HG03066 (cell line): ENCODE measurements around the gene GARIN5B.

Experiments used
- ATAC-seq: cut with Tn5 transposase; IDR thresholded peaks from one replicate; pipeline ENCODE4 v1.9.1; 2021; ENCODE audit warnings: low read depth; ENCODE audit not compliant: unreplicated experiment

GARIN5B gene

DNA sequence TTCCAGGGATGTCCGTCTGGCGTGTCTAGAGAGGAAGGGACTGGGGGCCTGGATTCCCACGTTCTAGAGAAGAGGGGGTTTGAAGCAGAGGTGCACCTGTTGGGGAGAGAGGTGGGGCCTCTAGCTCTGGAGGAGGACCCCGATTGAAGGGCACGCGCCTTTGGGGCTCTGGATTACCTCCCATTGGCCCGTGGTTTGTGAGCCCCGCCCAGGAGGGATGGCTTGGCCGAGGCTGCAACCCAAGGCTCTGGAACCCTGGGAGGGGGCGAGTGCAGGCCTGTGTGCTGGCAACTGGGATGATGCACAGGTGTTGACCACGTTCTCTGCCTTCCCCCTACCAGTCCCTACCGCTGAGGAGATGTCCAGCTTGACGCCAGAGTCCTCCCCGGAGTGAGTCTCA lies 58.1 kb downstream of the GARIN5B start:
- ATAC-seq: no peak
